ENCODE data around the gene SCARF1.

SCARF1 gene

DNA sequence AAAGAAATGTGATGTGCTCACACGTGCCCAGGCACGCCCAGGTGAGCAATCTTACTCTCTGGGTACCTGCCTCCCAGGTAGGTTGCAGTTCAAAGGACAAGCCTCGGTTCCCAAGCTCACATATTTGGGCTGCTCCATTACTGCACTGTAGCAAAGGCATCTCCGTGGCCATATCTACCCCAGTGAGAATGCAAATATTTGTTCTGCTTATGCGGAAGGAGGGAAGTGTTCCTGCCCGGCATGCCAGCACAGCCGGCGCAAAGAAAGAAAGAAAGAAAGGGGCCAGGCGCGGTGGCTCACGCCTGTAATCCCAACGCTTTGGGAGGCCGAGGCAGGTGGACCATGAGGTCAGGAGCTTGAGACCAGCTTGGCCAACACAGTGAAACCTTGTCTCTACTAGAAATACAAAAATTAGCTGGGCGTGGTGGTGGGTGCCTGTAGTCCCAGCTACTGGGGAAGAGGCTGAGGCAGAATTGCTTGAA, 47.6 kb downstream of the SCARF1 start:
- DNase-seq: no peak

DNA sequence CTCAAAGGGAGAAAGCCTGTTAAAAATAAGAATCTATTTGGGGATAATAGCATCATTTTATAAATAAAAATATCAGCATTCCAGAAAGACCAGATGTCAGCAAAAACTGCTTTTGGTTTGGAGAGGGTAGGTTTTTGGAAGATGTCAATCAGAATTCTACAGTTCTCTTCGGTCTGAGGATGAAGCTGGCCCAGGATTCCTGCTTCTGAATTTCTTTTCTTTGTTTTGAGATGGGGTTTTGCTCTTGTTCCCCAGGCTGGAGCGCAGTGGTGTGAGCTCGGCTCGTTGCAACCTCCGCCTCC, 52.0 kb downstream of the SCARF1 start:
- DNase-seq: no peak

DNA sequence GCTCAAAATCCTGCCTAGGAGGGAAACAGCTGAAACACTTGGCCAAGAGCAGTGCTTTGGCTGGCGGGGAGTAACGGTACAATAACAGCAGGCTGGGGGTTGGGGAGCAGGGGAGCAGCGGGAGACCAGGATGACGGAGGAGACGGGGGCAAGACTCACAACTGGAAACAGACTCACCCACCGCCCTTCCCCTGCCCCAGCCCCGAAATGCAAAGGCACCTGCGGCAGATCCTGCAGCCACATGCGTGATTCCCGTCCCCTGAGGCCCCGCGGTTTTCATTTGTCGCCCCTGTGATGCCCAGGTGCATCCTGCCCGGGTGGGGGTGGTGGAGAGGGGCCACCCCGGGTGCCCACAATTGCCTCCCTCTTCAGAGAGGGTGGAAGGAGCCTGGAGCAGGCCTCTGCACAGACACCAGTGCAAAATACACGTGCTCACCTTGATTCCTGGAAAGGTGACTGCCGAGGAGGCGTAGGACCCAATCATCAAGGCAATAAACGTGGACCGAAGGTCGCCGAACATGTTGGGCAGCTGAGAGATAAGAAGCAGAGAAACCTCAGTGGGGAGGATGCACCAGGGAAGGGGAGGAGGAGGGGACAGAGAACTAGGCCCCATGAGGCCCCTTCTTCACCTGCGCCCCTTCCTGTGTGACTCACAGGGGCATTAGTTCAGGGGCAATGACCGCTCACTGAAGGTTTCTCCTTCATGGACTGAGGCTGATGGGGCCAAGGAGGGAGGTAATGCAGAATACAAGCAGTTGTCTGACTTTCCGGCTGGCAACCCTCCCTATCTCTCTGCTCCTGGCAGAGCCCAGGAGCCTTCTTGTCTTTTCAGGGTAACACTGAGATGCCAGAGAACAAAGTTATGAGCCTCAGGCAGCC, 52.5 kb downstream of the SCARF1 start:
- no peak for DNase-seq

DNA sequence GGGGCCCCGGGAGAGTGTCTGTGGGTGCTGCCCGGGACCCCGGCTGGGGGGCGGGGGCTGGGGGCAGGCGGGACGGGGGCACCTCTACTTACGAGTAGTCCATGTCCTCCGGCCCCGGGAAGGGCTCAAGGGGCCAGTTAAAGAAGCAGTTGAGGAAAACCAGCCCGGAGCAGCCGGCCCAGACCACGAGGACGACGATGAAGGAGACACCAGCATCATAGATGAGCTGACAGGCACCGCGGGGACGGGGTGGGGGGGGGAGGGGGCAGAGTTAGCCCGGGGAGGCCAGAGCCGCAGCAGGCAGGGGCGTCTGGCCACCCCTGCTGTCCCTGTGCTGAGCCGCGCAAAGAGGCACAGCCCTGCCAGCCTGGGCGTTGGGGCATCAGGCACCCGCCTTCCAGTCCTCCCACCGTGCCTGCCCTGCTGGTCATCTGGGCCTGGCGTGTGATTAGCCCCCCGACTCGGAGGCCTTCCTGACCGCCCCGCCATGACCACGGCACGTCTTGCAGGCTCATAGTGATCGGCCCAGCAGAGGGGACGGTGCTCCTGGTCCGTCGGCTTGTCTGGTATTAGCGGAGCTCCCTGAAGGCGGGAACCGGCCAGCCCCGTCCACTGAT, 54.0 kb downstream of the SCARF1 start:
- DNase-seq: no peak

DNA sequence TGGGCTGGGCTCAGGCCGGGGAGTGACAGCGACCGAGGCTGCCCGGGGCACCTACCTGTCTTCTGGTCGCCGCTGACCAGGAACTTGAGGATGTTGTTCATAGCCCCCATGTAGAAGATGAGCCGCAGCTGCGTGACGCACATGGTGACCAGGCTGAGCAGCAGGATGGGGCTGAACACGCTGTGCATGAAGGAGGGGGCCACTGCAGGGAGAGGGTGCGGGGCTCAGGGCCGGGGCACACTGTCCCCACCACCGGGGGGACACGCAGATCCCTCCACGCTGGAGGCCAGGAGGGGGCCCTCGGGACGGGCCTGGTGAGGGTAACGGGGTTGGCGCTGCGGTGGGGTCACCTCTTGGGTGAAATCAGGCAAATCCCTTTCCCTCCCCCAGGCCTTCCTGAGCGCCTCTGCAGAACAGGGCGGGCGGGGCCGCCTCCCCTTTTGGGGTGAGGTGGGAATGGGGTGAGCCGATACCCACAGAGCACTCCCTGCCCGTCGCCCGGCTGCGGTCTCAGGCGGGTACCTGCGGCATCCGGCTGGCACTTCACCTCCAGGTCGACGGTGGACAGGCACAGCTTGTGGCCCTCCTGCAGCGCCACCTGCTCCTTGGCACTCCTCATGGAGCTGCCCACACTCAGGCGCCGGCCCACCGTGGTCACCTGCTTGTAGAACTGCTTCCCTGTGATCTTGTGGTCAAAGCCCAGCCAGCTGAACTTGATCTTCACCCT, 54.6 kb downstream of the SCARF1 start:
- no peak for DNase-seq

DNA sequence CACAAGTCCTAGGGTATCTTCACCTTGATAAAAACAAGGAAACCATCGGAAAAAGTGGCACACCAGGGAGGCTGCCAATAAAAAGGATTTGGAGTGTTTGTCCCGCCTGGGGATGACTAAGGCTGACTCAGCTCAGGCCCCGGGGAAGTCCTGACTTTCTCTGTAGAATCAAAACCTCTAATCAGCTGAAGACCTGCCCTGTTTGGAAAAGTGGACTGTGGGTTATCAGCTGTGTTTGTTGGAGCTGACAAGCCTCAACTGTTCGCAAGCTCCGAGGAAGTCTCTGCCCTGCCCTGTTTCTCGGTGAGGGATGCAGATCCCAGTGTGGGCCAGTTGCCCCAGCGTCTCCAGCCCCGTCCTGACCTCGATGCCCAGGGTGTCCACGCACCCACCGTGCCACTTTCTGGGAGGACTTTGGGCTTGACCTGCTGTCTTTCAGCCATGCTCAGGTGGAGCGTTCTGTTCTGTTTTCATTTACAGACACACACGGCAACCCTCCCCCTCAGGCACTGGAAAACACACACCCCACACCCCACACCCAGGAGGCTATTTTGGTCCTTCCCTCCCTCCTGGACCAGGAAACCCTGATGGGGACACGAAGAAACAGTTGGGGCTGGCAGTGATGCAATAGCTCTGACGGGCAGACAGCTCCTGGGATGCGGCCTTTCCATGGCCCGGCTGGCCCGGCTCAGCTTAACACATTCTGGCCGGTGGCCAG, 55.3 kb downstream of the SCARF1 start:
- no peak for DNase-seq

DNA sequence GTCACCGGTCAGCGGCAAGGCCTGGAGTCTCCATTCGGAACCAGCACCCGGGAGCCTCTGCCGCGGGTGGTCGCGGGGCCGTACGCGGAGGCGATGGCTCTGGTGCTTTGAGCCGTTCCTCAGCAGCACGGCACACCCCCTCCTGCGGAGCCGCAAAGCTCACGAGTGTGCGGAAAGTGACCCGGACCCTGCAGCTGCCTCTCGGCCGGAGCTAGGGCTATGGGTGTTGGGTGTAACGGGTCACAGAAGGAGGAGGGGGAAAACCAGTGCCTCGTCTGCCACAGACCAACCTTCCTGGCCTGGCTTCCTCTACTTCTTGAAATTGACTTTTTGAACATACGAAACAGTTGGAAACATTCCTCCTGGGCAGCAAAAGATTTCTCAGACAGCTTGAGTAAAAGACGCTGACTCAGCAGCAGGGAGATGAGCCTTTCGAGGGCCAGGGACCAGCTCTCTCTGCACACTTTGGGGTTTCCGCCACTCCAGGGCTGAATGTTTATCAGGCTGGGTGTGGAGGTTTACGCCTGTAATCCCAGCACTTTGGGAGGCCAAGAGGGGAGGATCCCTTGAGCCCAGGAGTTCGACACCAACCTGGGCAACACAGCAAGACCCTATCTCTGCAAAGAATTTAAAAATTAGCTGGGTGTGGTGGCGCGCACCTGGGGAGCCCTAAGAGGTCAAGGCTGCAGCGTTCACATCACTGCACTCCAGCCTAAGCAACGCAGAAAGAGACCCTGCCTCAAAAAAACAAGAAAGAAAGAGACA, 56.5 kb downstream of the SCARF1 start:
- DNase-seq: no peak

DNA sequence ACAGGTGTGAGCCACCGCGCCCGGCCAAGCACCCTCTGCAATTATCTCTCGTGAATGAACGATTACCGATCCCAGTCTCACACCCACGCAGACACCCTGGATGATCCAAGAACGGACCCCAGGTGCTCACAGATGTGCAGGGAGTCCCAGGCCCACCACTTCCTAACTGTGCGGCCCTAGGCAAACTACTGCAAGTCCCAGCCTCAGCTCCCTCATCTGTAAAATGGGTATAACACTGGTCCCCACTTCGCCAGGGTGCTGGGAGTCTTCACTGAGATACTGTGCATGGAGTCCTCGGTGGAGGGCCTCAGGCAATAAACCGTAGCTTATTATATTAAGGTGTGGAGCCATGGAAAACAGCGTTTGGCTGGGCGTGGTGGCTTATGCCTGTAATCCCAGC, 61.4 kb downstream of the SCARF1 start:
- no peak for DNase-seq

All from NCI-H1105 (cell line).